ENCODE data around the gene NDST1.

DNA sequence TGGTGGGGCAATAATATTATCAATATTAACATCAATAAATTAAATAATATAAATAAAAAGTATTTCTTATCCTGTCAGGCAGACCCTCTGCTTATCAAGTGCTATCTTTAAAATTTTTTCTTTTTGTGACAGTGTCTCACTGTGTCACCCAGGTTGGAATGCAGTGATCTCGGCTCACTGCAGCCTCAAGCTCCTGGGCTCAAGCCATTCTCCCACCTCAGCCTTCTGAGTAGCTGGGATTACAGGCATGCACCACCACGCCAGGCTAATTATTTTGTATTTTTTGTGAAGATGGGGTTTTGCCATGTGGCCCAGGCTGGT is 53.2 kb downstream of the NDST1 start:
- TF ChIP-seq GATA2 (IDR thresholded peaks at IDR 0.05; ENCODE audit: low read depth, low read length) (no peak; the same call in 1 of the 2 replicates), GATA3 (IDR thresholded peaks at IDR 0.05; ENCODE audit: low read depth, low read length) (no peak)

All from SH-SY5Y (cell line).